GM18526 (cell line): ENCODE data around the gene GPATCH2L.

Experiments
- POLR2A ChIP-seq: IDR thresholded peaks from 3 replicates; pipeline ENCODE4 v1.6.1; 2011; ENCODE audit not compliant: insufficient read length; ENCODE audit errors: extremely low read depth

GPATCH2L gene

GRCh38 chr14:76151398-76152332, at the start of gene GPATCH2L:
Gene GPATCH2L, plus strand, starts transcription at chr14:76151922. Its CDS starts 2,442 bp downstream, at chr14:76154364.
- peak; percentile 88 for TF ChIP-seq POLR2A

- no peak for TF ChIP-seq POLR2A
Observed at GRCh38 chr14:76104802-76105355, 46.8 kb upstream of the GPATCH2L start.

- TF ChIP-seq POLR2A: no peak
Observed at GRCh38 chr14:76106188-76106587, 45.5 kb upstream of the GPATCH2L start.

GRCh38 chr14:76109087-76109880, 42.4 kb upstream of the GPATCH2L start:
- no peak for TF ChIP-seq POLR2A

- no peak for TF ChIP-seq POLR2A
Observed at GRCh38 chr14:76112889-76113624, 38.7 kb upstream of the GPATCH2L start.

GRCh38 chr14:76113691-76114090, 38.0 kb upstream of the GPATCH2L start:
- no peak for TF ChIP-seq POLR2A

- no peak for TF ChIP-seq POLR2A
Observed at GRCh38 chr14:76115010-76115422, 36.7 kb upstream of the GPATCH2L start.

- no peak for TF ChIP-seq POLR2A
Observed at GRCh38 chr14:76117789-76118484, 33.8 kb upstream of the GPATCH2L start.

- TF ChIP-seq POLR2A: no peak
Observed at GRCh38 chr14:76118594-76118993, 33.1 kb upstream of the GPATCH2L start.

- TF ChIP-seq POLR2A: no peak
Observed at GRCh38 chr14:76121089-76121748, 30.5 kb upstream of the GPATCH2L start.

- TF ChIP-seq POLR2A: no peak
Observed at GRCh38 chr14:76123426-76124225, 28.1 kb upstream of the GPATCH2L start.

- TF ChIP-seq POLR2A: no peak
Observed at GRCh38 chr14:76125511-76125910, 26.2 kb upstream of the GPATCH2L start.

GRCh38 chr14:76126076-76126475, 25.6 kb upstream of the GPATCH2L start:
- no peak for TF ChIP-seq POLR2A
